Peyer's patch (tissue), 4 donors: Measurements from ENCODE around the gene SERPINA3. TPM values are rescaled to one million over a fixed set of nuclear protein-coding genes. Genes with fewer than 3 reads are reported as not detected.

Experiments used
- DNase-seq, 3 donors: peaks; one replicate each; pipeline ENCODE4 v3.0.0-alpha.2; 2017 to 2019
- H3K27ac ChIP-seq, 4 donors: fragments of 200-600 bp; sonication (generic); one replicate each; pipeline ENCODE4 v1.5.1; 2016 to 2019
- H3K27me3 ChIP-seq, 2 donors: fragments of 200-600 bp; sonication (generic); one replicate each; pipeline ENCODE4 v1.5.1; 2019
- H3K36me3 ChIP-seq, 3 donors: fragments of 200-600 bp; sonication (generic); one replicate each; pipeline ENCODE4 v1.5.1; 2016 to 2019
- H3K4me1 ChIP-seq, 4 donors: fragments of 200-600 bp; sonication (generic); one replicate each; pipeline ENCODE4 v1.5.1; 2016 to 2019
- H3K4me3 ChIP-seq, 4 donors: fragments of 200-600 bp; sonication (generic); 1 replicate in 3 of 4; 2 replicates in 1 of 4; pipeline ENCODE4 v1.5.1; 2016 to 2019; ENCODE audit warnings: mild to moderate bottlenecking in 1 of 4
- H3K9me3 ChIP-seq, 4 donors: fragments of 200-600 bp; sonication (generic); one replicate each; pipeline ENCODE4 v1.5.1; 2016 to 2019; ENCODE audit warnings: mild to moderate bottlenecking in 1 of 4
- POLR2A ChIP-seq, 2 donors: fragments of 450-650 bp; IDR thresholded peaks; one replicate each; pipeline ENCODE4 v1.5.1; 2017; ENCODE audit warnings: antibody characterized with exemption in 2 of 2, mild to moderate bottlenecking in 2 of 2, moderate library complexity in 2 of 2
- total RNA-seq, 4 donors: library from RNA; depleted of rRNA; stranded (reverse); fragments of >200 nt; gene quantifications; one replicate each; pipeline ENCODE4 v1.1.0, GENCODE V29; 2016
- TF ChIP-seq, protein P1 (sequence below), 6 experiments: fragments of 450-650 bp in 4 of 6; fragments of 200-600 bp in 2 of 6; sonication (generic) in 1 of 6; IDR thresholded peaks; one replicate each; pipeline ENCODE4 v1.5.1; 2017 to 2019; ENCODE audit warnings: antibody characterized with exemption in 6 of 6, mild to moderate bottlenecking in 3 of 6, moderate library complexity in 1 of 6

The SERPINA3 gene
- total RNA-seq, 4 donors from 2014 or later = 25.9 to 61.8 (median 34.5) TPM

DNA sequence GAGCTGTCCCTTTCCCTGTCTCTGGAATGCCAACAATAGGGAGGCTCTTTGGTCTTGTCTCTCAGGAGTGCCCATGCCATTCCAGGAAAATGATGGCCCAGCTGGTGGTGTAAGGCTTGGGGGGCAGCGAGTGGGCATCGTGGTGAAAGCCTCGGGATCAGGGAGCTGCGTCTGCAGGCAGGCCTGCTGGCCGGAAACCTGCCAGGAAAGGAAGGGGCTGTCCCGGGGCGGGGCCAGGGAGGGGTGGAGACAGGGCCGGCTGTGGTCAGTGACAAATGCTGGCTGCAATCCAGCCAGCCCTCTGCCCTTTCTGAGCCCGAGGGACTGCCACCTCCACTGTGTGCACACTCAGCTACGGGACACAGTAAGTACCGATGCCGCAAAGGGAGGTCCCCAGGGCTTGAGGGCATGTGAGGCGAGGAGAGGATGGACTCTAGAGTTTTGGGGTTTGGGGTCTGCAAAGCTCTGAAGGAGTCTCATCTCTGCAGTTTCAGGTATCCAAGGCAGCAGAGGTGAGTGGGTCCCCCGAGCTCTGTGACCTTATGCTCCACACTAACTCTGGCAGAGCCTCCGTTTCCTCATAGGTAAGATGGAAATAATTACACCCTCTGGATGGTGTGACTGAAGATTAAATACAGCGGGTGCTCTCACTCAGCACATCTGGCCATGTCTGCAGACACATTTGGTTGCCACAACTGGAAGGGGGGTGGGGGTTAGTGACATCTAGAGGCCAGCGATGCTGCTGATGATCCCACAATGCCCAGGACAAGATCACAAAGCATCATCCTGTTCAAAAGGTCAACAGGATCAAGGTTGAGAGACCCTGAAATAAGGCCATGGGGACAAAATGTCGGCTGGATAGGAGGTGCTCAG is 30.8 kb upstream of the SERPINA3 start, which contains the start of gene SERPINA5:
Gene SERPINA5 (plus strand): TSS at position 300 of the 873 bp plus-strand sequence. CDS start 5,937 bp downstream, outside the sequence.
- no peaks in the 10 kb centered on the region for H3K4me1 ChIP-seq
- no peaks in the 10 kb centered on the region for H3K27me3 ChIP-seq
- no peak for DNase-seq
- no peak within 1 kb of the TSS for H3K4me3 ChIP-seq
- no peak within 1 kb of the TSS for H3K27ac ChIP-seq
- no peaks in the 10 kb centered on the region for H3K36me3 ChIP-seq
- no peak for TF ChIP-seq POLR2A (IDR thresholded peaks at IDR 0.05)
- TF ChIP-seq, protein P1, sequence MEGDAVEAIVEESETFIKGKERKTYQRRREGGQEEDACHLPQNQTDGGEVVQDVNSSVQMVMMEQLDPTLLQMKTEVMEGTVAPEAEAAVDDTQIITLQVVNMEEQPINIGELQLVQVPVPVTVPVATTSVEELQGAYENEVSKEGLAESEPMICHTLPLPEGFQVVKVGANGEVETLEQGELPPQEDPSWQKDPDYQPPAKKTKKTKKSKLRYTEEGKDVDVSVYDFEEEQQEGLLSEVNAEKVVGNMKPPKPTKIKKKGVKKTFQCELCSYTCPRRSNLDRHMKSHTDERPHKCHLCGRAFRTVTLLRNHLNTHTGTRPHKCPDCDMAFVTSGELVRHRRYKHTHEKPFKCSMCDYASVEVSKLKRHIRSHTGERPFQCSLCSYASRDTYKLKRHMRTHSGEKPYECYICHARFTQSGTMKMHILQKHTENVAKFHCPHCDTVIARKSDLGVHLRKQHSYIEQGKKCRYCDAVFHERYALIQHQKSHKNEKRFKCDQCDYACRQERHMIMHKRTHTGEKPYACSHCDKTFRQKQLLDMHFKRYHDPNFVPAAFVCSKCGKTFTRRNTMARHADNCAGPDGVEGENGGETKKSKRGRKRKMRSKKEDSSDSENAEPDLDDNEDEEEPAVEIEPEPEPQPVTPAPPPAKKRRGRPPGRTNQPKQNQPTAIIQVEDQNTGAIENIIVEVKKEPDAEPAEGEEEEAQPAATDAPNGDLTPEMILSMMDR (IDR thresholded peaks at IDR 0.05) = no peak
- H3K9me3 ChIP-seq = no peaks in the 10 kb centered on the region

DNA sequence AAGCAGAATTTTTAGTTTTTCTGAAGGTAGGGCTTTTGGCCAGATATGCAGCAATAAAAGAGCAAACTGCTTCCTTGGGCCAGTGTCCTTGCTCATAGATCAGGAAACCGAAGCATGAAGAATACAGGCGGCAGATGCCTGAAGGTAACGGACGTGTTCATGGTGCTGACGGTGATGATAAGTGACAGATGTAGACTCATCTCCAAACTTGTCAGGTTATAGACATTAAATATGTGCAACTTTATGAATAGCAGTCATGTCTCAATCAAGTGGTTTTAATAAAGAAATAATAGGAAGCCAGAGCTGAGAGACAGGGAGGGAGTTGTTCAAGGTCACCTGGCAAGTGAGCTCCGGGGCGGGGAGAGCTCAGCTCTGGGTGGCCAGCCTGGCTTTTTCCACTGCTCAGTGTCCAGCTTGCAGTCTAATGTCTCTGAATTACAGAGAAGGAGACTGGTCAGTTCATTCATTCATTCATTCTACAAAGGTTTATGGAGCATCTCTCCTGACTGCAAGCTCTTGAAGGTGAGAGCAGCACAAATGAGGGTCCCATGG is 29.9 kb upstream of the SERPINA3 start:
- no peaks in the 10 kb centered on the region for H3K4me1 ChIP-seq
- H3K4me3 ChIP-seq = no peak overlapping the region
- H3K27ac ChIP-seq = no peak overlapping the region
- TF ChIP-seq, protein P1 (IDR thresholded peaks at IDR 0.05) = no peak
- TF ChIP-seq POLR2A (IDR thresholded peaks at IDR 0.05) = no peak
- H3K9me3 ChIP-seq = no peaks in the 10 kb centered on the region
- DNase-seq = no peak
- H3K36me3 ChIP-seq = no peaks in the 10 kb centered on the region
- no peaks in the 10 kb centered on the region for H3K27me3 ChIP-seq

DNA sequence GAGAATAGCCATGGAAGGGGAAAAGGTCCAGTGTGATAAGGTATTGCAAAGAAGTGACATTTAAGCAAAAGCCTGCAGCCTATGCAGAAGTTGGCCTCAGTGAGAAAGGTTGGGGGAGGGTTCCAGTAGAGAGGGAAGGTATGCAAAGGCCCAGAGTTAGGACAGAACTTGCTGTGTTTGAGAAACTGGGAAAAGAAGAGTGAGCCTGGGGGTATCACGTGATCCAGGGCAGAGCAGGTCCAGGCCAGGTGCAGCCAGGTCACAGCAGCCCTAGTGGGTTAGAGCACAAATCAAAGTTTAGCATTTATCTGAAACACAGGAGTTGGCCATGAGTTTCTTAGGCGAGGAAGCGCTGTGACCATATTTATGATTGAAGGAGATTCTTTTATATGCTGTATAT is 29.3 kb upstream of the SERPINA3 start:
- Histone ChIP-seq H3K9me3 (no peaks in the 10 kb centered on the region), H3K27ac (no peak overlapping the region), H3K27me3 (no peaks in the 10 kb centered on the region), H3K36me3 (no peaks in the 10 kb centered on the region), H3K4me1 (no peaks in the 10 kb centered on the region), H3K4me3 (no peak overlapping the region)
- DNase-seq = no peak
- TF ChIP-seq, protein P1 (IDR thresholded peaks at IDR 0.05) = no peak
- no peak for TF ChIP-seq POLR2A (IDR thresholded peaks at IDR 0.05)

DNA sequence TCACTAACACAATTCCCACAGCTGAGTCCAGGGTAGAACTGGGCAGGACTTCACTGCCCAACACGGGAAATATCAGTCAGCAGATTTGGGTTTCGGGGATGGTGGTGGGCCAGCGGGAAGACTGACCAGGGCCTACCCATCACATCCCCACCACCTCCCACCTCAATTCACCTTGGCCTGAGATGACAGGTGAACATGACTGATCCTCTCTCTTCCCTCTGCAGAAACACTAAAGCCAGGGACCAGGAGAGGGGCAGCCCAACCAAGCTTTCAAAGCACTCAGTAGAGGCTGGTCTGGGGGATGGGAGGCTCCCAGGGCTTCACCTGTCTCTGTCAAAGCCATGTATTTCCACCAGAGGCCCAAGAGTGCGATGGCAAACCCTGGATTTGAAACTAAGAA is 28.6 kb upstream of the SERPINA3 start:
- Histone ChIP-seq H3K9me3 (no peaks in the 10 kb centered on the region), H3K4me3 (no peak overlapping the region), H3K27me3 (no peaks in the 10 kb centered on the region), H3K27ac (no peak overlapping the region), H3K36me3 (no peaks in the 10 kb centered on the region), H3K4me1 (no peaks in the 10 kb centered on the region)
- TF ChIP-seq, protein P1 (IDR thresholded peaks at IDR 0.05) = no peak
- TF ChIP-seq POLR2A (IDR thresholded peaks at IDR 0.05) = no peak
- no peak for DNase-seq

DNA sequence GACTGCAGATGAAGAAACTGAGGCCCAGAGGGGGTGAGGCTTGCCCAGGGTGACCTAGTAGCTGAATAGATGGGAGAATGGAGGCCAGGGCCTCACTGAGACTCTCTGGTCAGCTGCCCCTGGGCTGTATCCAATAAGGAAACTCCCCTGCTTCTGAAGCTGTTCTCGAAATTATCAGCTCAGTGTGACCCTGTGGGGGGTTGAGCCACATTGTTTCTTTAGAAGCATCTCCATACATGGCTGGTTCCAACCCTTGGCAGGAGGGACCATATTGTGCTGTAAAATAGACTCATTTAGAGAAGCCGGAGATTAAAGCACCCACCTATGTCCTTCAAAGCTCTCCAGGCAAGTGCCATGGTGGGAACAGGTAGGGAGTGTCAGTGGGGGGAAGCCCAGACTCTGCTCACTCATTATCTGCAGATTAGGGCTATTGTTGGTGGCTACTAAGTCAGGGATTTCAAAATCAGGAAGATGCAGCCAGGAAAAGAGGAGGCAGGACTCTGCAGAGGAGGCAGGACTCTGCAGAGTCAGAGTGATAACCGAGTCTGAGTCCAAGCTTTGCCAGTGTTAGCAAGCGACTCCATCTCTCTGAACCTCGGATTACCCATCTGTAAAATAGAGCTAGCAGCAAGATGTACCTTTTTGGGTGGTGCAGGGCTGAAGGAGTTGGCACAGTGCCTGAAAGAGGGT is 27.5 kb upstream of the SERPINA3 start:
- Histone ChIP-seq H3K36me3 (no peaks in the 10 kb centered on the region), H3K4me1 (no peaks in the 10 kb centered on the region), H3K4me3 (no peak overlapping the region), H3K27me3 (no peaks in the 10 kb centered on the region), H3K9me3 (no peaks in the 10 kb centered on the region), H3K27ac (no peak overlapping the region)
- no peak for TF ChIP-seq POLR2A (IDR thresholded peaks at IDR 0.05)
- TF ChIP-seq, protein P1 (IDR thresholded peaks at IDR 0.05) = no peak
- DNase-seq = no peak
